Activated naive CD4-positive, alpha-beta T cell treated with Interleukin-2 at 50 U/mL for 16 hours (primary cell): ENCODE results near the gene TRPV4.
"Not testable (repeated sequence)": the region's sequence is repeated elsewhere in the genome, so short reads cannot be mapped to it uniquely, and the experiment has no call there.

Source experiments
- DNase-seq: peaks from one replicate; pipeline ENCODE4 v3.0.0-alpha.2; 2020

TRPV4 gene

DNA sequence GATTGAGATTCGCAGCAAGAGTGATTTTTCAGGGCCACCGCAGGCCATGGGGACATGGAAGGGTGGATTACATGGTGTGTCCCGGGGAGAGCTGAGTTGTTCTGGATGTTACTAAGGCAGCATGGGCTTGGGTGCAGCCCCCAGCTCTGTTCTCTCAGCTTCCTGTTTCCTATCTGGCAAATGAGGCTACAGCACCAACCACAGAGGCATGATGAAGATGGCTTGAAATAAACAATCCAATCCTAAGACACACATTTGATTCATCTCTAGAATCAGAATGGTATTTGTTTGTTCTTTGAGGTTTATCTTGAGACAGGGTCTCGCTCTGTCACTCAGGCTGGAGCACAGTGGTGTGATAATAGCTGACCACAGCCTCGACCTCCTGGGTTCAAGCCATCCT lies 25.6 kb upstream of the TRPV4 start:
- DNase-seq, result no peak

DNA sequence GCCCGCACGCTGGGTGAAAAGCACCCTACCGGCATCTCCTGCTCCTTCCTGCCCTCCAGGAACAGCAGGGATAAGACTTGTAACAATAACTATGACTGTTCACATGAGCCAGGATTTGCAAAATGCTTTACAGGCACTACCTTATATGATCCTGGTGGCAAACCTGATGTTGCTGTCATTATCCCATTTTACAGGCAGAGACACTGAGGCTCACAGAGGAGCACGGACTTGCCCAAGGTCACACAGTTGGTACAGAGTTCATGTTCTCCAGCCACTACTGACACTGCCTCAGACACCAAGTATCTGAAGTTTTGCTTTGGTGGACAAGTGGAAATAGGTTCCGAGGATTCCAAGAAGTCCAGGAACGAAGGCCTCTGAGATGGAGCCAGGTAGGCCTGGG lies 24.5 kb upstream of the TRPV4 start:
- no peak for DNase-seq

DNA sequence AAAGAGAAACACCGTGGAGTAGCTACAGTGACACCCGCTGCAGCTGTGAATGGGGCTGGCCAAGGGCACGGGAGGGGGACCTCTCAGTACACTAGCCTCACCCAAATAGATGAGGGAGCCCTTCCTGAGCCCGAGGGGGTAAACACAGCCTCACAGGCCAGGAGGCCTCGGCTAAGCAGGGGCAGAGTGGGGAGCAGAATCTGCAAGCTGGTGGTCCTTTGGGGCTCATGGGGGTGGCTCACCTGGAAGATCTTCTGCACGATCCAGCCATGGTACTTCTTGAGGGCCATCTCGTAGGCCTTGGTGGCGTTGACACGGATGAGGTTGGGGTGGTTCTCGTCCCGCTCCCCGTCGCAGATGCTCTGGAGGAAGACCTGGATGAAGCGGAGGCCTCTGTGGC lies 22.2 kb upstream of the TRPV4 start:
- no peak for DNase-seq

DNA sequence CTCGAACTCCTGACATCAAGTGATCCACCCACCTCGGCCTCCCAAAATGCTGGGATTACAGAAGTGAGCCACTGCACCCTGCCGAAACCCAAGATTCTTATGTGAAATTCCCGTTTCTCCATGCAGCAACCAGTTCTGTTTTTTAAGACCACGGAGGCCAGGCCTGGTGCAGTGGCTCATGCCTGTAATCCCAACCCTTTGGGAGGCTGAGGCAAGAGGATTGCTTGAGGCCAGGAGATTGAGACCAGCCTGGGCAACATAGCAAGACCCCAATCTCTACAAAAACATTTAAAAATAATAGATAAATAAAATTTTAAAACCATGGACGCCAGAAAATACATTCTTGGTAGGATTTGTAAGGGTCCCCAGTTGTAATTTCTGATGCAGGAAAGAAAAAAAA lies 17.3 kb upstream of the TRPV4 start:
- DNase-seq, result not testable (repeated sequence)

DNA sequence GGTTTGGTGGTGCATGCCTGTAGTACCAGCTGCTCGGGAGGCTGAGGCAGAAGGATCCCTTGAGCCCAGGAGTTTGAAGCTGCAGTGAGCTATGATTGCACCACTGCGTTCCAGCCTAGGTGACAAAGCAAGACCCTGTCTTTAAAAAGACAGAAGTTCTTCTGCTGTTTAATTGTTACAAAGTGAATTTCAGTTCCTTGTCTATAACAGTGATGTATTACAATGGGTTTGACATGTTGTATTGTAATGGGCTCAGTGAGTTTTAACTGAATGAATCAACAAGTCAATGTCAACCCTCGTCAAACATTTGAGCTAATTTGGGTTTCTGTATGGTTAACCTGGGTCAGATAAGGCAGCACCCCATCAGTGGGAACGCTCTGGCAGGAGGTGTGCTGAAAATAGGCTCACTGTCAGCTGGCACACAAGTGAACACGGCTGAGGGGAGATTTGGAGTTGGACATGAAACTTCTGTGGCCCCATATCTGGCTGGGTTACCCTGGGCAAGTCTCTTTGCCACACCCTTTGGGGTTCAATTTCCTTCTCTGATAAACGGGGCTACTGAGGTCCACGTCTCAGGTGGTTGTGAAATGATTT lies 14.0 kb upstream of the TRPV4 start:
- DNase-seq, result no peak

DNA sequence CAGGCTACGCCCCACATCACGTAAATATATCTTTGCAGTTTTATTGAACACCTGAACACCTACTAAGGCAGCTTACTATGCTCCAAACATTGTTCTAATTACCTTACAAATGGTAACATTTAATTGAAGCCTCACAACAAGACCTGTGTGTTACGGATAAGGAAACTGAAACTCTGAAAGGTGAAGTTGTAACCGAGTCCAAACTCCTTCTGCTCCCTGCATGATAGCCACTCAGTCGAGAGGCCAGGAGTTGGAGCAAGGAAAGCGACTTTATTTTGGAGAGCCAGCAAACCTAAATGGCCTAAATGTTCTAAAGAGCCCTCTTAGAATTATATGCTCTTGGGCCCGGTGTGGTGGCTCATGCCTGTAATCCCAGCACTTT lies 12.6 kb upstream of the TRPV4 start:
- no peak for DNase-seq

DNA sequence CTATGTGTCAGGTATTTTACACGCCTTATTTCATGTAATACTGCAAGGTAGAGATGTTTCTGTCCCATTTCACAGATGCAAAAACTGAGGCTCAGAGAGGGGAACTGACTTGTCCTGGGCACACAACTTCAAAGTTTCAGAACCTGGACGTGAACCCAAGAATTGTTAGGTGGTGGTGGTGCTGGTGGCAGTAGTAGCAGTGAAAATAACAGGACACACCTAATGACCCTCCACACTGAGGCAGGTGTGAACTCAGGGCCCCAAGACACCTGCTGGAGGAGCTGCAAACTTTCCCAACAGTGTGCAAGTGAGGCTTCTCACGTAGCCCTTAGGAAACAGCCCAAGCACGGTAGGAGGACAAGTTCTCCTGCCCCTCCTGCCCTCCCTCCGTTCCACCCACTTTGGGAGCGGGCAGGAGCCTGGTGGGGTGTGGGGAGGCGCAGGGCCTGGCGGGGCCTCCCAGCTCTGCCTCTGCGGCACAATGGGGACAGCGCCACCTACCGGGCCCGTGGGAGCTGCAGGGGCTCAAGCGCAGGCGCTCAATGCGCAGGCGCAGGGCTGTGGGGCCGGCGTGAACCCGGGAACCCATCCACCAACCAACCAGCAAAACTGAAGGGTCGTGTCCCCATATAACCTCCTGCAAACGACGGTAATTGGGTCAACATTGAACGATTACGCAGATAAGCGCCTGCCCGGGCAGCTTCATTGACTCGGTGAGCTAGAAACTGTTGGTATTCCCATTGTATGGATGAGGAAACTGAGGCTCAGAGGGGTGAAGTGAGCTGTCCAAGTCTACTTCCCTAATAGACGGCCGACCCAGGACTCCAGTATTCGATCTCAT lies 12.0 kb upstream of the TRPV4 start:
- peak; percentile 91 for DNase-seq

DNA sequence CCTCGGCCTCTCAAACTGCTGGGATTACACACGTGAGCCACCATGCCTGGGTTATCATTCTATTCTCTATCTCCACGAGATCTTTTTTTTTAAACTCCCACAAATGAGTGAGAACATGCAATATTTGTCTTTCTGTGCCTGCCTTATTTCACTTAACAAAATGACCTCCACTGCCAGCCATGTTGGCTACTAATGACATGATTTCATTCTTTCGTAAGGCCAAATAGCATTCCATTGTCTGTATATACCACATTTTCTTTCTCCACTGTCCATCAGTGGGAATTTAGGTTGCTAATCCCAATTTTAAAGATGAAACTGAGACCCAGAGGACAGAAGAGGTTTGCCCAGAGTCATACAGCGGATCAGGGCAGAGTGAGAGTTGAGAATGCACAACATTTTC lies 10.9 kb upstream of the TRPV4 start:
- DNase-seq, result no peak

DNA sequence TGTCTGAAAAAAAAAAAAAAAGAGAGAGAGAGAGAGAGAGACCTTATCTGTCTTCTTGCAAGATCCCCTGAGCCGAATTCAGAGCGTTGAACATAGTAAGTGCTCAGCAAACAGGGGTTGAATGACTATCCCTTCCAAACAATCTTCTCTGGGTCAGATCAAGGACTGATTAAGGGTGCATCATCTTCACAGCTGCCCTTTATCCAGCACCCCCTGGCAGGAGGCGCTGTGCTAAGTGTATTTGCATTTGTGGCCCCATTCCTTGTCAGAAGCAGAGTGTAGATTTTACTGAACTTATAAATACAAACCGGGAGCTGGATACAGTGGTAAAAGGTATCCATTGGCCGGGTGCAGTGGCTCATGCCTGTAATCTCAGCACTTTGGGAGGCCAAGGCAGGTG lies 8.8 kb upstream of the TRPV4 start:
- no peak for DNase-seq

DNA sequence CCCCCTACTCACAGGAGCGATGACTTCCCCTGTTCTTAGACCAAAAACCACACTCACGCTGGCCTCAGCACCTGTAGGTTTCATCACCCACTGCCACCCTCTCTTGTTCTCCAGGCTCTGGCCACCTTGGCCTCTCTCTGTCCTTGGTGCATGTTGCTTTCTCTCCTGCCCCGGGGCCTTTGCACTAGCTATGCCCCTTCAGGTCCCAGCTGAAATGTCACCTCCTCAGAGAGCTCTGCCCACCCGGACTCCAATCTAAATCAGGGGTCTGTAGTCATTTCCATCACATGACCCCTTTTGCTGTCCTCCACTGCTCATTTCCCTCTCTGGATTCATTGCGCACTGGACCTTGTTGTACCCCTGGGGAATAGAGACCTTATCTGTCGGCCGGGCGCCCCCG lies 8.2 kb upstream of the TRPV4 start:
- DNase-seq, result no peak

DNA sequence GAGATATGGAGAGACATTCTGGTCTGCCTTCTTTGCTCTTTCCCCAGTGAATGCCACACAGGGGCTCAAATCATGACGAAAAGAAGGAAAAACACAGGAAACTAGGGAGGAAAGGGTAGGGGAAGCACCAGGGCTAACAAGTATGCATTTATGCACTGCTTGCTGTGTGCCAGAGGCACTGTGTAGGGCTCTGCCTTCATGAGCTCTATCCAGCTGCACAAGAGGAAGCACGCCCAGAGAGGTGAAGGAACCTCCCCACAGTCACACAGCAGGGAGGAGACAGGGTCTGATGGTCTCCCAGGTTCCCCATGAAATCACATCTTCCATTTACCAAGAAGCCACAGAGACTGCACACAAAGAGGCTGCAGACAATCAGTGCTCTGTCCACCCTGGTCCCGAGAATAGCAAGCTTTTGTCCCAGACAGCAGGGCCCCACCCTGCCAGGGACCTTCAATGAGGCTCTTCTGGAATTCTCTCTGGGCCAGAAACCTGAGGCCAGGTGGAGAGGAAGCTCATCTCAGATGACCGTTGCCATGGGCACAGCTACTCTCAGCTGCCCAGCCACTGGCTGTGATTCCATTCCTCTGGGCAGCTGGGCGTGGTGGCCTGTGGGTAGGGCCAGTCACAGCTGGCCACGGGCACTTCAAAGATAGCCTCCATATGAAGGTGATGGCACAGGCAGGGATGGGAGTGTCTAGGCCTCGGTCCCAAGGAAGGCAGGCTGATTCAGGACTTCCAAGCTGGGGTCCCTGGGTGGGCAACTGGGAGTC lies 7.3 kb upstream of the TRPV4 start:
- DNase-seq, result no peak

DNA sequence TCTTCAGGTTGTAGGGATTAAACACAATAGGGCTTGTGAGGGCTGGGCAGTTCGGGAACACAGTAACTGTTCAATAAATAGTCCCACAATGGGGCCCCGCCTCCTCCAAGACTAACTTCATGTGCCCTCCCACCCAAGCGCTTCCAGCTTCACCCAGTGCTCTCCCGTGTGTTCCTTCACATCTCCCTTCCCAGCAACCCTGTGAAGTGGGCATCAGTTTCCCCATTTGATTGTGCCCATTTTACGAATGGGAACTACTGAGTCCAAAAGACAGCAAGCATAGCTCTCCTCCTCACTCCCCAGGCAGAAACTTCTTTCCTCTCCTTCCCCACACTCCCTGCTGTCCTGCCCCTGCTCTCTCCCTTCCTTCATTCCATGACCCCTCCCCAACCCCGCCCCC lies 6.2 kb upstream of the TRPV4 start:
- DNase-seq, result no peak

DNA sequence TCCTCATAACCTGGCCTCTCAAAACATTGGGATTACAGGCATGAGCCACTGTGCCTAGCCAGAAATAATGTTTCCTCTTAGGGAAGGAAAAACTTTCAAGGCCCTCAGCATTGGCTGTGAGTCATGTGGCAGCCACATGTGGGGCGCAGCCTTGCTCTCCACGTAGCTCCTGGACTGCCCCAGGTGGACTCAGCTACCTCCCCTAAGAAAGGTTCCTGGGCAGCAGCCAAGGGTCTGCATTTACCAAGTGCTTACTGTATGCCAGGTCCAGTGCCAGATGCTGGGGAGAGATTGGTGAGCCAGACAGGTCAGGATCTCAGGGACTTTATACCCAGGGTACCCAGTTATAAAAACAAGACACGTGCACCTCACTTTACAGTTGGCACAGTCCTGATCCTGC lies 3.7 kb upstream of the TRPV4 start:
- no peak for DNase-seq

DNA sequence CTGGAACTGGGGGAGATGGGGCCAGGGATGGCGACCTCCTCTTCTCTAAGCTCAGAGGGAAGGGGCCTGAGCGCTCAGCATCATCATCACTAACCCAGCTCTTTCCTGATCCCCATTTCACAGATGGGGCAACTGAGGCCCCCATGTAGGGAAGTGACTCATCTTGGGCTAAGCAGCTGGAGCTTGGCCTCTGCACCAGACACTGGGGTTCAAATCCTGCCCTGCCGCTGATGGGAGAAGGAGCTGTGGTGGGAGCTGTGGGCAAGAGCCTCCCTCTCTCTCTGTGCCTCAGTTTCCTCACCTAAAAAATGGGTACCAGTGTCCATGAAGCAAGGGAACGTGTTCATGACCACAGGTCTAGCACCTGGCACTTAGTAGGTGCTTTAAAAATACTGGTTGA lies 2.6 kb upstream of the TRPV4 start:
- no peak for DNase-seq

DNA sequence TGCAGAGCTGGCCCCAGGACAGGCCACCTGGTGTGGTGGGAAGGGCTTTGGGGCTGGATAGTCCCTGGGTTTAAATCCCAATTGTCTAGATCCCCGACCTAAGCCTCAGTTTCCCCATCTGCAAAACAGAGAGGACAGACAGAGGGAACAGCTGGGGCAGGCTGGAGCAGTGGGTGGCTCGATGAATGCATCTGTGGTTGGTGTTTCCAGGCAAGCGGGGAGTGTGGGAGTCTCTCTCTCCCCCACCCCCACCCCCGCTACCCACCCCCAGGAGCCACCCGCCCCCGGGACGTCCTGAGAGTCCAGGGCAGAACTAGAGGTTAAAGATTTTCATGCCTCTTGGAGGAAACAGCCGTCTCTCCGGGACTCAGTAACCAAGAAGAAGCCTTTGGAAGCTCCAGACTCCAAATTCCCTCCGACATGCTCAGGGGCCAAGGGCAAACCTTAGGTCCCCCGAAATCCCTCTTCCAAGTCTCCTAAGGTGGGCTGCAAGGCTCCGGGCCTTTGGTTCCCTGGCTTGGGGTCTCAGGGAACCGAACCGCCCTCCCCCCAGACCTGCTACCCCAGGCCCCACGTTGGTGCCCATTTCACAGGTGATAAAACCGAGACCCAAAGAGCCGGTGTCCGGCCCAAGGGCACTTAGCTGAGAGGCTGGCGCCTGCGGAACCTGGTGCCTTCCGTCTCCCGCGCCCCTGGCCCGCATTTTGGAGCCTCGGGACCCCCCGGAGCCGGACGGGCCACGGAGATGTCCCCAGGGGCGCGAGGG lies 474 bp downstream of the TRPV4 start:
- DNase-seq, result no peak

DNA sequence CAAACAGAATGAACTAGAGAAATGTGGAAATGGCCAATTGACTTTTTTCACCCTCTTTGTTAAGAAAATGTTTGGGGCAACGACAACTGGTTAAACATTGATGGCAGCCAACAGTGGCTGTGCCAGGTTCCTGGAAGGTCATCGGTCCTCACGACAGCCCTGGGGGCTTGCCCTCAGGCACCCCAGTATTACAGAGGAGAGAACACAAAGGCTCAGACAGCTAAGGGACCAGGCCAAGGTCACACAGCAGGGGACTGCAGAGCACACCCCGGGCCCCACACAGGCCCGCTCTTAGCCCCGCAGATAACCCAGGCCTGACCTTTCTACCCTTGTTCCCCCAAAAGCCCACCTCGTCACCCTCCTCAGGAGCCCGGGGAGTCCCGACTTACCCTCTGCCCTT lies 1.3 kb downstream of the TRPV4 start:
- no peak for DNase-seq

DNA sequence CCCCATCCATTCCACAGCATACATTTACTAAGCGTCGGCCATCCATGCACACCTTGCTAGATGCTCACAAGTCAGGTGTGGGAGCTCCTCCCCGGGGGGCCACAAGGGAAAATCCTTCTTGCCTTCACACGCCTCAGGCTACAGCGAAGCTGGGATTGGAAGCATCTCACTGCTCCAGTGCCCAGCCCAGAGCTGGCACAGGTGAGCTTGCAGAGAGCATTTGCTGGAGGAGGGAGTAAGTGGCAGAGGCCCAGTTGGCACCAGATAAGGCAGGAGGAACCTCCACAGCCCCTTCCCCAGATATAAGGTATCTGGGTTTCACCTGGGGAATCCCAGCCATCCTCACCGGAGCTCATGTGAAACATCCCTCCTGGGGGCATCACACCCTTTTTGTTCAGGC lies 1.8 kb downstream of the TRPV4 start:
- DNase-seq, result no peak

DNA sequence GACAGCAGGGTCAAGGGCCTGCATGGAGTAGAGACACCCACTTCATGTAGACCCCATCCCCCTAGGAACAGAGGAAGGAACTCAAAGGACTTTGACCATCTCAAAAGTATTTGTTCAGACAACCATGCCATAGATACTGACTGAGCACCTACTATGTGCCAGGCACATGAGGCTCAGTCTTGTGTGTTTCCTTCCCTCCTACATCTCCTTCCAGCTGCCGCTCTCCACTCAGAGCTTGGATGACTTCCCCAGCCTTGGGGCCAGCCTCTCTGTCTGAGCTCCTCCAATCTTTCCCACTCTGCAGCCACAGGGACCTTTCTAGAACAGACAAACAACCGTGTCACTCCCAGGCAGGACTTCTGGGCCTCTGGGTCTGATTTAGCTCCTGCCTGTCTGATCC lies 2.5 kb downstream of the TRPV4 start:
- DNase-seq, result no peak

DNA sequence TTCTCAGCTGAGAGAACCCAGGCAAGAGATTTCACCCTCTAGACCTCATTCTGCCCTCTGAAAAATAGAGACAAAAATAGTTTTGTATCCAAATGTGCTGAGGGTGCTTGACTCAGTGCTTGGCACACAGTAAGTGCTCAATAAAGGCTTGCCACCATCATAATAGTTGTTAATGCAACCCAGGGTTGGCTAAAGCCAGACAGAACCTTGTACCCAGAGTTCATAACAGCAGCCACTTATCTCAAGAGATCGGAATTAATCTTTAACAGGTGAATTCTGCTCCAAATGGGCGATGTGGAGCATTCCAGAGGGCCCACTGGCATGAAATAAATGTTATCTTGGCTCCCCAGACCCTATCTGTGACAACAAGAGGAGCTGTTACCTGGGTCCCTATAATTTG lies 2.9 kb downstream of the TRPV4 start:
- DNase-seq, result no peak

DNA sequence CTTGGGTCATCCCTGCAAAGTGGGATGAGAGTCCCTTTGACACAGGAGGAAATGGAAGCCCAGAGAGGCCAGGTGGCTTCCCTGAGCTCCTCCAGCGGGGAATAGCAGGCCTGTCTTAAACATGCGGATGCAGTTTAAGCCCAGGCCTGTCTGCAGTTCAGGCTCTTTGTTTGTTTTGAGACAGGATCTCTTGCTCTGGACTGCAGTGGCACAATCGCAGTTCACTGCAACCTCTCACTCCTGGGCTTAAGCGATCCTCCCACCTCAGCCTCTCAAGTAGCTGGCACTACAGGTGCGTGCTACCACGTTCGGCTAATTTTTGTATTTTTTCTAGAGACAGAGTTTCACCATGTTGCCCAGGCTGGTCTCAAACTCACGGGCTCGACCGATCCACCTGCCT lies 3.5 kb downstream of the TRPV4 start:
- DNase-seq, result no peak

DNA sequence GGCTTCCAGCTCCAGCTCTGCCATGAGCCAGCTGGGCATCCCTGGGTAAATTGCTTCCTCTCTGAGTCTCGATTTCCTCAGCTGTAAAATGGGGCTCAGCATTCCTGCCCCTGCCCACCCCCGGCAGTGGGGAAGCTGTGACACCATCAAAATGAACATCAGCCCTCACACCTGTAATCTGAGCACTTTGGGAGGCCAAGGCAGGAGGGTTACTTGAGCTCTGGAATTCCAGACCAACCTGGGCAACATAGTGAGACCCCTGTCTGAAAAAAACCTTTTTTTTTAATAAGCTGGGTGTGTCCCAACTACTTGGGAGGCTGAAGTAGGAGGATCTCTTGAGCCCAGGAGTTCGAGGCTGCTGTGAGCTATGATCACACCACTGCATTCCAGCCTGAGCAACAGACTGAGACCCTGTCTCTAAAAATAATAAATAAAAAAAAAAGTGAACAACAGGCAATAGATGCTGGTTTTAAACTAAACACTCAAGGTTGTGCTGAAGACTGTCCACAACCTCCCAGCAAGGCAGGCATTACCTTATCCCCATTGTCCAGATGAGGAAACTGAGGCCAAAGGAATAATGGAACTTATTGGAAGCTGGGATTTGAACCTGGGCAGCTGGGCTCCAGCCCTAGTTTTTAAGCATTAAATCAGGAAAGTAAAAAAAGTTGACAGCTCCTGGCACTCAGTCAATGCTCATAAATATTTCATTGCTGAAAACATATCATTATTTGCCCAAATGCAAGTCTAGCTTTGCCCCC lies 4.3 kb downstream of the TRPV4 start:
- DNase-seq, result no peak
